Anterior cingulate cortex (tissue), 58 donors: ENCODE data around the gene MAVS.
A peak's percentile ranks its signal among the peaks of the same experiment; 100 is the strongest.
"Not testable (repeated sequence)": the region's sequence is repeated elsewhere in the genome, so short reads cannot be mapped to it uniquely, and the experiment has no call there.

Experiments used
- DNase-seq, 58 donors: peaks; one replicate each; lab custom pipeline; 2025; lab: John Stamatoyannopoulos, UW

MAVS gene

DNA sequence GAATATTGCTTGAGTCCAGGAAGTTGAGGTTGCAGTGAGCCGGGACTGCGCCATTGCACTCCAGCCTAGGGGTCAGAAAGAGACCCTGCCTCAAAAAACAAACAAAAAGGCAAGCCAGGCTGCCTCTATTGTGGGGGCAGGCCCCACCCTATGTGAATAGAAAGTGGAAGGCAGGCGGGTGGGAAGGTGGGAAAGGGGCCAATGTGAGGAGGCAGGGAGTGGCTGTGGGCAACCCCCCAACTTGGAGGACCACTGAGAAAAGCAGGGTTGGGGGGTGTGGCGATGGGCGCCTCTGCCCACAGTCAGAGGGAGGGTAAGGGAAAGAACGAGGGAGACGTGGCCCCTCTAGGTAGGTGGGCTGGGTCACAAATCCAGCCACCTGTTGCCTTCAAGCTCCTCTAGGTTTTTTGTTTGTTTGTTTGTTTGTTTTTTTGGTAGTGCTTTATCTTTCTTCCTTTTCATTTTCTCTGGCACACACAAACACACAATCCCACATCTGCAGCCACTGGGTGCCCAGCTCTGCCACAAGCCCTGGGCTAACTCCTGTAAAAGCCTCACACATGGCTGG lies 31.6 kb upstream of the MAVS start:
- no peak for DNase-seq

DNA sequence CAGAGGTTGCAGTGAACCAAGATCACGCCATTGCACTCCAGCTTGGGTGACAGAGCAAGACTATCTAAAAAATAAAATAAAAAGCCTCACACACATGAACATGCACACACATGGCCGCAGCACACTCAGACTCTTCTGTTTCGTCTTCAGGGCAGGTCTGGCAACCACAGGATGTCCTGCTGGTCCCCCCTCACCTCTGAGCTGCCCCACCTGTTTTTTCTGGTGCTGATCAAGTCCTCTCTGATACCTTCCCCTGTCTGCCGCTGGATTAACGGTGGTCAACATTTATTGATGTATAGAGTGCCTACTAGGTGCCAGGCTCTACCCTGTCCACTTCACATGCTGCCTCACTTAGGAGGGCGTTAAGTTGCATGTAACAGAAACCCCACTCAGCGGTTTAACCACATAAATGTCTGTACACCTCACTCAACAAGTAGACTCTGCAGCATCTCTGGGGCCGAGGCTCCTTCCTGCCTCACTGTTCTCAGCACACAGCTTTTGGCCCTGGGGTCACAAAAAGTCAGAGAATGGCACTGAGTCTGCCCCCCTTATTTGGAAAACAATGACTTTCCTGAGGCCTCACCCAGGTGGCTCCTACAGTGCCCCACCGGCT lies 30.8 kb upstream of the MAVS start:
- no peak for DNase-seq

- peak in 24 of 58 donors; percentile 8 to 50 (median 28) for DNase-seq
These were observed 28.2 kb upstream of the MAVS start for GRCh38 chr20:3818155-3819151.

DNA sequence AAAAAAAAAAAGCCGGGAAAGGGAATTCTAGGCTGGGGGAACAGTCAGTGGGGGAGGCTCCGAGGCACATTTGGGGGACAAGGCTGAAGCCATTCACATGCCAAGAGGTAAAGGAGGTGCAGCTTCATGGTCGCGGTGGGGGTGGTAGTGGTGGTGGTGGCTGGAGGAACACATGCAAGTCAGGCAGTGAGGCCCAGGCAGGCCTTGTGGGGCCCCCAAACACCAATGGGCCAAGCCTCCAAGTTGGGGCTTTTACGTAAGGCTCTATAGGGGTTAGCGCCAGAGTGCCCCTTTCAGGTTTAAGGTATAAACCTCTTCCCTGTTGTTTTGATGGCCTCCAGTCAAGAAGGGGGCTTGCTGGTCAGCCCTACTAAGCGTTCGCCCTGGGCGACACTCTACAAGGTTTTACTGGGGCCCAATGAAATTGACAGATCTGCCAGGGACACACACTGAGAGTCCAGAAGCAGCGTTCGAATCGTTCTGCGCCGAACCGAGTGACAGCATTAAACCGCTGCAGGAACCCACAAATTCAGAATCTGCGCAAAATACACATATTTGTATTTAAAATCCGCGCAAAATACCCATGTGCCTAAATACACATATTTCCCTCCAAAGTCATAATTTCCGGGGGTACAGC lies 27.1 kb upstream of the MAVS start:
- no peak for DNase-seq

DNA sequence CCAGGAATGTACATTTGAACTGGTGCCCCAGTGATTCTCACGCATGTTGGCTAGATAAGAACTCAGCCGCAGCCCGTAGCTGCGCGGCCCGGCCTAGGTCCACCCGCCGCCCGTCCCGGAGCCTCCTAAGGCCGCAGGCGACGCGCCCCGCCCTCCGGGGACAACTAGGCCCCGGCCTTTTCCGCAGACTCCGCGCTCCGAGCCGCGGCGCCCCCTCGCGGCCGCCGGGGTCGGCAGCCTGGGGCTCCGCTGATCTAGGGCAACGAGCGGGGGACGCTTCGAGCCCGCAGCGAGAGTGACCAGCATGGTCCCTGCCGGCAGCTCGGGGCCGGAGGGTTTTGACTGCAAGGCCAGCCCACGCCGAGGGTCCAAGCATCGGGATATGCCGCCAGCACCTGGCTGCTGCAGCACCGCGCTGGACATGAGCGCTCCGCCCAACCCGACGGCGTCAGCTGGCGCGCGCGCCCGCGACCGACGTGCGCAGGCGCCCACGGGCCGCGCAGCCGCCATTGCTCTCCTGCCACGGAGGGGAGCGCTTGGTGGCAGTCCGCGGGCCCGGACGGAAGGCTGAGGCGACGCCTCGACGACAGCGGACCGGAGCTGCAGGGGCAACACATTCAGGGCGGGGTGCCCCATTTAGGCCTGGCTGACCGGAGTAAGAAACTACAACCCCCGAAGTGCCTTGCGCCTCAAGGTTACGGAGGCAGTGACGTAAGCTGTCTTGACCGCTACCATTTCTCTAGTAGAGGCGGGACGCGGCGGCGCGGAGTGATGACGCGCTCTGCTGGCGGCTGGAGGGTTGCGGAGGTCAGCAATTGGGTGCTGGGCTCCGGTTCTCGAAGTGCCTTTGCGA lies 26.4 kb upstream of the MAVS start, which contains the start of gene AP5S1:
AP5S1 (plus strand) TSS at position 500 of the 853 bp plus-strand sequence. CDS start 1,571 bp downstream, outside the sequence.
- DNase-seq: peak; percentile 49 to 99 (median 95)

DNA sequence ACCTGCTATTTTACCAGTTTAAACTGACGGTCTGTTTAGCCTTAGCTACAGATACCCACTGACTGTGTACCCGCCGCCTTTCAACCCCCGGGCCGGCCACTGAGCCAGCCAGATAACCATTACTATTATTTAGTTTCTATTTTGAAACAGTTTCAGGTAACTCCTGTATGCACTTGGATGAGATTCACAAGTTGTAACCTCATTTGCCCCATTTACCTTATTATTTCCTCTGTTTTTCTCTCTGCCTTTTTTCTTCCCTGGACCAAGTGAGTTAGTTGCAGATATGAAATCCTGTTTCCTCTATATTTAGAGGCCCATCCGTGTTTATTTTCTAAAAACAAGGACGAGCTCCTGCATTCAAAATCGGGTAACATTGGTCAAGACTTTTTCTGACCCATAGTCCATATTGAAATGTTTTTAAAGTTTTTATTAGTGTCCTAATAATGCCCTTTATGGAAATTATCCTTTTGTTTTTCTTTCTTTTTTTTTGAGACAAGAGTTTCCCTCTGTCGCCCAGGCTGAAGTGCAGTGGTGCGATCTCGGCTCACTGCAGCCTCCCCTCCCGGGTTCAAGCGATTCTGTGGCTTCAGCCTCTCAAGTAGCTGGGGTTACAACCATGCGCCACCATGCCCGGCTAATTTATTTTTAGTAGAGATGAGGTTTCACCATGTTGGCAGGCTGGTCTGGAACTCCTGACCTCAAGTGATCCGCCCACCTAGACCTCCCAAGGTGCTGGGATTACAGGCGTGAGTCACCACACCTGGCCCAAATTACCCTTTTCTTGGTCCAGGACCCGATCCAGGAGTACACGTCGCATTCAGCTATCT lies 25.5 kb upstream of the MAVS start:
- DNase-seq: no peak

GRCh38 chr20:3821996-3822395 lies 24.6 kb upstream of the MAVS start:
- no peak for DNase-seq

- no peak for DNase-seq
These were observed 22.8 kb upstream of the MAVS start for GRCh38 chr20:3823881-3824280.

DNA sequence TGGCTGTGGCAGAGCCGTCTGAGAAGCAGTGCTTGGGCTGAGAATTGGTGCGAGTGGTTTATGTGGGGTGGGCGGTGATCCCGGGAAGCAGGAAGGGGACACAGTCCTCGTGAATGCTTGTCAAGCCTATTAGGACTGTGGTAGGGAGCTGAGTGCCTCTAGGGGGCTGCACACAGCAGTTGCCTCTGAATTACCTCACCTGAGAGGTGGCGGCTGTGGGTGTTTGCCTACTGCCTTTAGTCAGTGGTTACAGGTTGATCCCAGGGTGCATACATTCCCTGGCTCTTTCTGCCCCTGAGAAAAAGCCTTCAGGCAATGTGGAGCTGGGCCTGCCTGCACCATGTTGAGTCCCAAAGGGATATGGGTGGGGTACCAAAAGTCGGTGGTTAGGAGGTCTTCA lies 21.1 kb upstream of the MAVS start:
- no peak for DNase-seq

DNA sequence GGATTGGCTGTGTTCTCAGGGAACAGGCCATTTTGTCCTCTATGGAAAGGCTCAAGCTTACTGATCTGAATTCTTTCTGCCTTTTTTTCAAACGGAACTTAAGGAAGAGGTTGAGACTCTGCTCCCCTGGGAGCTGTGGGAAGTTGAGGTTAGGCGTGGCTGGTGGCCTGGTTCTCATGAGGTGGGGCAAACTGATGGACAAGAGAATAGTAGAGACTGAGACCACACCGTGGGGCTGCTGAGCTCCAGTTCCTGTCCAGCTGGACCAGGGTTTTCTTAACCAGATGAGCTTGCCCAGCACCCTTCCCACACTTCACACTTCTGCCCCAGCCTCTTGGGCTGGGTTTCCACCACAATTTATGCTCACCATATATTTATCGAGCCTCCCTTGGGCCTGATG lies 20.2 kb upstream of the MAVS start:
- DNase-seq: no peak

GRCh38 chr20:3828798-3829197 lies 17.8 kb upstream of the MAVS start:
- DNase-seq: no peak

- not testable (repeated sequence) for DNase-seq
These were observed 16.7 kb upstream of the MAVS start for GRCh38 chr20:3829891-3830290.

DNA sequence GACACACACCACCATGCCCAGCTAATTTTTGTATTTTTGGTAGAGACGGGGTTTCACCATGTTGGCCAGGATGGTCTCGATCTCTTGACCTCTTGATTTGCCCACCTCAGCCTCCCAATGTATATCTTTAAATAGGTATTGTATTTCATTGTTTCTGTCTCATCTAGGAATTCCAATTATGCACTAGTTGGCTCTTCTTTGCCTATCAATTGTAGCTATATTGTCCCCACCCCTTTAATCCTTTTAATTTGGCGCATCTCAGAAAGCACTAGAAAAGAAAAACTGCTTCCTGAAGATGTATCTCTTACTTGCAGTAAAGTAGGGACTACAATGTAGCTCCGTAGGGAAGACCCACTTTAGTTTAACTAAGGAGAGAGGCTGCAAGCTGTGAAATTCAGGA lies 10.5 kb upstream of the MAVS start:
- DNase-seq: no peak

DNA sequence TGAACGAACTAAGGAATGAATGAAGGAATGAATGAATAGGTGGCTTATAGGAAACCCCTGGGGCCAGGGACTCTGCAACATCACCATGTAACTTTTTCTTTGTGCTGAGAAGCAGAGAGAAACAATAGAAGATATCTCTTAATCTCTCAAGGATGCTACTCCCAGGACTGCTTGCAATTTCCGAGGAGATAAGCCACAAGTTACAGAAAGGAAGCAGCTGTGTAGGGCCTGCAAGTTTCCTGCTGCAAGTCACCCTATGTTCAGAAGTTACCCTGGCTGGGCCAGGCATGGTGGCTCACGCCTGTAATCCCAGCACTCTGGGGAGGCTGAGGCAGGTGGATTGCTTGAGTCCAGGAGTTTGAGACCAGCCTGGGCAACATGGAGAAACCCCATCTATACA lies 7.3 kb upstream of the MAVS start:
- no peak for DNase-seq

DNA sequence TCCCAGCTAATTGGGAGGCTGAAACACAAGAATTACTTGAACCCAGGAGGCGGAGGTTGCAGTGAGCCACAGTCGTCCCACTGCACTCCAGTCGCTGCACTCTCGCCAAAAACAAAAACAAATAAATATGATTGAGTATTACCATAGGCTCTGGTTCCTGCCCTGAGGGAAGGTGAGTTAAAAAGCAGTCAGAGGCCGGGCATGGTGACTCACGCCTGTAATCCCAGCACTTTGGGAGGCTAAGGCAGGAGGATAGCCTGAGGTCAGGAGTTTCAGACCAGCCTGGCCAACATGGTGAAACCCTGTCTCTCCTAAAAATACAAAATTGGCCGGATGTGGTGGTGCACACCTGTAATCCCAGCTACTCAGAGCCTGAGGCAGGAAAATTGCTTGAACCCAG lies 6.4 kb upstream of the MAVS start:
- not testable (repeated sequence) for DNase-seq

- DNase-seq: no peak
These were observed 4.2 kb upstream of the MAVS start for GRCh38 chr20:3842348-3842930.

DNA sequence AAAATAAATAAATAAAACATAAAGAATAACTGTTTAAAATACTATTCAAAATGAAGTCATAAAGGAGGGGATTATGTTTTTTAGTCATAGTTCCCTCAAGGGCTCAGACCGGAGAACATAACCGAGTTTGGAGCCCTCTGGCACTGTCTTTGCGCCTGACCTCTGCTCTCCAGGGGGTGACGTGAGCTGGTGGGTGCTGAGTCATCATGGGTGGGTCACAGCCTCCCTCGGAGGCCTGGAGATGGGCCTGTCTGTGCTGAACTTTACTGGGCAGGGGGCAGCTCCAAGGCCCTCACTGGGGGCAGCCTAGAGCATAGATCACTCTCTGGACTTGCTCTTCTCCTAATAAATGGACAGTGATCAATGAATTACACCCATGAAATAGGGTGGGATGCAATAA lies 3.1 kb upstream of the MAVS start:
- DNase-seq: no peak

DNA sequence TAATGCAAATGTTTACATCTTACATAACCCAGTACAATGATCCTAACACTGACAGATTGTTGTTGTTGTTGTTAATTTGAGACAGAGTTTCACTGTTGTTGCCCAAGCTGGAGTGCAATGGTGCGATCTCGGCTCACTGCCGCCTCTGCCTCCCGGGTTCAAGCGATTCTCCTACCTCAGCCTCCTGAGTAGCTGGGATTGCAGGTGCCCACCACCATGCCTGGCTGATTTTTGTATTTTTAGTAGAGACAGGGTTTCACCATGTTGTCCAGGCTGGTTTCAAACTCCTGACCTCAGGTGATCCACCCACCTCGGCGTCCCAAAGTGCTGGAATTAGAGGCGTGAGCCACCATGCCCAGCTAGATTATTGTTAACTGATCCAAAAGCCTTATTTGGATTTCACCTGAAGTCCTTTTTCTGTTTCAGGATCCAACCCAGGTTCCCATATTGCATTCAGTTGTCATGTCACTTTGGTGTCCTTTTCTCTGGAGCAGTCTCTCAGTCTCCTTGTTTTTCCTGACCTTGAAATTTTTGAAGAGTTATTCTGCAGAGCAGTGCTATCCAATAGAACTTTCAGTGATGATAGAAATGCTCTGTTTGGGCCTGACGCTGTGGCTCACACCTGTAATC lies 2.5 kb upstream of the MAVS start:
- DNase-seq: not testable (repeated sequence)
